HL-60 (cell line): Measurements from ENCODE around the gene HPSE.

ENCODE experiments used
- DNase-seq, 2 experiments: peaks; one replicate each; pipeline ENCODE4 v3.0.0-alpha.2; 2010 to 2020; ENCODE audit warnings: low read depth in 1 of 2, low spot score in 1 of 2
- H3K27ac ChIP-seq: fragments of 250-450 bp; sonication (Bioruptor Pico); replicated peaks from 2 replicates; pipeline ENCODE4 v1.5.1; 2020; ENCODE audit warnings: mild to moderate bottlenecking, moderate library complexity
- H3K27me3 ChIP-seq: fragments of 250-450 bp; sonication (Bioruptor Pico); 2 replicates; pipeline ENCODE4 v1.5.1; 2021; ENCODE audit warnings: mild to moderate bottlenecking, moderate library complexity; ENCODE audit not compliant: insufficient read depth, poor library complexity, severe bottlenecking
- H3K4me3 ChIP-seq: replicated peaks from 2 replicates; pipeline ENCODE4 v1.5.1; 2011; ENCODE audit warnings: mild to moderate bottlenecking, control low read depth, low read length; ENCODE audit not compliant: insufficient read depth
- GABPA ChIP-seq: IDR thresholded peaks from 2 replicates; pipeline ENCODE4 v1.6.1; 2012; ENCODE audit warnings: low read depth
- POLR2AphosphoS5 ChIP-seq: IDR thresholded peaks from 2 replicates; pipeline ENCODE4 v1.6.1; 2012; ENCODE audit warnings: low read depth
- SPI1 ChIP-seq: IDR thresholded peaks from 2 replicates; pipeline ENCODE4 v1.6.1; 2012; ENCODE audit warnings: low read depth, mild to moderate bottlenecking, borderline replicate concordance
- TF ChIP-seq, protein P1 (sequence below): IDR thresholded peaks from 2 replicates; pipeline ENCODE4 v1.6.1; 2012; ENCODE audit warnings: low read depth; ENCODE audit not compliant: insufficient replicate concordance
- TF ChIP-seq, protein P2 (sequence below): IDR thresholded peaks from one replicate; pipeline ENCODE4 v1.5.1; 2011; ENCODE audit warnings: low read length, control low read depth, inconsistent platforms; ENCODE audit not compliant: insufficient read depth

The HPSE gene

DNA sequence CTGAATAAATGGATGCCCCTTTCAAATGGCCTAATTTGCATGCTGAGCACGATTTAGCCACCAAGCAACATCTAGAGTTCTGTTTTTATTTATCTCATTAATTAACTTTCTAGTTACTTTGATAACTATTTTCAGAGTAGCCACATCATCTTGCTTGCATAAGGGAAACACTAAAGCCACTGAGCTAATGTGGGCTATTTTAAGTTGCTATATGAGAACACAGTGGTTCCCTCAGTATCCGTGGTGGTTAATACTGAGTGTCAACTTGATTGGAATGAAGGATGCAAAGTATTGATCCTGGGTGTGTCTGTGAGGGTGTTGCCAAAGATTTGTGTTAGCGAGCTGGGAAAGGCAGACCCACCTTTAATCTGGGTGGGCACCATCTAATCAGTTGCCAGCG, 25.4 kb upstream of the HPSE start:
- TF ChIP-seq GABPA, result no peak
- TF ChIP-seq, protein P1, sequence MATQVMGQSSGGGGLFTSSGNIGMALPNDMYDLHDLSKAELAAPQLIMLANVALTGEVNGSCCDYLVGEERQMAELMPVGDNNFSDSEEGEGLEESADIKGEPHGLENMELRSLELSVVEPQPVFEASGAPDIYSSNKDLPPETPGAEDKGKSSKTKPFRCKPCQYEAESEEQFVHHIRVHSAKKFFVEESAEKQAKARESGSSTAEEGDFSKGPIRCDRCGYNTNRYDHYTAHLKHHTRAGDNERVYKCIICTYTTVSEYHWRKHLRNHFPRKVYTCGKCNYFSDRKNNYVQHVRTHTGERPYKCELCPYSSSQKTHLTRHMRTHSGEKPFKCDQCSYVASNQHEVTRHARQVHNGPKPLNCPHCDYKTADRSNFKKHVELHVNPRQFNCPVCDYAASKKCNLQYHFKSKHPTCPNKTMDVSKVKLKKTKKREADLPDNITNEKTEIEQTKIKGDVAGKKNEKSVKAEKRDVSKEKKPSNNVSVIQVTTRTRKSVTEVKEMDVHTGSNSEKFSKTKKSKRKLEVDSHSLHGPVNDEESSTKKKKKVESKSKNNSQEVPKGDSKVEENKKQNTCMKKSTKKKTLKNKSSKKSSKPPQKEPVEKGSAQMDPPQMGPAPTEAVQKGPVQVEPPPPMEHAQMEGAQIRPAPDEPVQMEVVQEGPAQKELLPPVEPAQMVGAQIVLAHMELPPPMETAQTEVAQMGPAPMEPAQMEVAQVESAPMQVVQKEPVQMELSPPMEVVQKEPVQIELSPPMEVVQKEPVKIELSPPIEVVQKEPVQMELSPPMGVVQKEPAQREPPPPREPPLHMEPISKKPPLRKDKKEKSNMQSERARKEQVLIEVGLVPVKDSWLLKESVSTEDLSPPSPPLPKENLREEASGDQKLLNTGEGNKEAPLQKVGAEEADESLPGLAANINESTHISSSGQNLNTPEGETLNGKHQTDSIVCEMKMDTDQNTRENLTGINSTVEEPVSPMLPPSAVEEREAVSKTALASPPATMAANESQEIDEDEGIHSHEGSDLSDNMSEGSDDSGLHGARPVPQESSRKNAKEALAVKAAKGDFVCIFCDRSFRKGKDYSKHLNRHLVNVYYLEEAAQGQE, result no peak
- TF ChIP-seq POLR2AphosphoS5, result no peak
- TF ChIP-seq SPI1, result no peak
- TF ChIP-seq, protein P2, sequence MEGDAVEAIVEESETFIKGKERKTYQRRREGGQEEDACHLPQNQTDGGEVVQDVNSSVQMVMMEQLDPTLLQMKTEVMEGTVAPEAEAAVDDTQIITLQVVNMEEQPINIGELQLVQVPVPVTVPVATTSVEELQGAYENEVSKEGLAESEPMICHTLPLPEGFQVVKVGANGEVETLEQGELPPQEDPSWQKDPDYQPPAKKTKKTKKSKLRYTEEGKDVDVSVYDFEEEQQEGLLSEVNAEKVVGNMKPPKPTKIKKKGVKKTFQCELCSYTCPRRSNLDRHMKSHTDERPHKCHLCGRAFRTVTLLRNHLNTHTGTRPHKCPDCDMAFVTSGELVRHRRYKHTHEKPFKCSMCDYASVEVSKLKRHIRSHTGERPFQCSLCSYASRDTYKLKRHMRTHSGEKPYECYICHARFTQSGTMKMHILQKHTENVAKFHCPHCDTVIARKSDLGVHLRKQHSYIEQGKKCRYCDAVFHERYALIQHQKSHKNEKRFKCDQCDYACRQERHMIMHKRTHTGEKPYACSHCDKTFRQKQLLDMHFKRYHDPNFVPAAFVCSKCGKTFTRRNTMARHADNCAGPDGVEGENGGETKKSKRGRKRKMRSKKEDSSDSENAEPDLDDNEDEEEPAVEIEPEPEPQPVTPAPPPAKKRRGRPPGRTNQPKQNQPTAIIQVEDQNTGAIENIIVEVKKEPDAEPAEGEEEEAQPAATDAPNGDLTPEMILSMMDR, result no peak
- Histone ChIP-seq H3K4me3 (no peak overlapping the region), H3K27ac (no peak overlapping the region), H3K27me3 (no peaks in the 10 kb centered on the region)
- DNase-seq, result no peak

DNA sequence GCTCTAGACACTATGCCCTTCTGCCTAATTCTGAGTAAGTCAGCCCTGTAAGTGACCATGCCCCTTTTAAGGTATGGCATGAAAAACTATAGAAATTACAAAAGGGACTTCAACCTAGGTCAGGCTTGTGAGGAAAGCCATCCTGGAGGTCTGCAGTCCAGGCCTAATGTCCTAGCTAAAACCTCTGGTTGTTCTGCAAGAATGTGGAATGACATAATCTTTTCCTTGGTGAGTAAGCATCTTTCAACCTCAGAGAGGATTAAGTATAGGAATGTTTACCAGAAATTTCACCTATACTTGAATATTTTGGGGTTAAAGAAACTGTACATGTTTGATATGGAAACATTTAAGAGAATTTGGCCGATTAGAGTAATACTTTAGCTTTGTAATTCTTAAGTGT, 23.8 kb upstream of the HPSE start:
- H3K27ac ChIP-seq, result no peak overlapping the region
- TF ChIP-seq POLR2AphosphoS5 (no peak), SPI1 (no peak), GABPA (no peak)
- TF ChIP-seq, protein P1, result no peak
- TF ChIP-seq, protein P2, result no peak
- DNase-seq, result no peak
- H3K4me3 ChIP-seq, result no peak overlapping the region
- no peaks in the 10 kb centered on the region for H3K27me3 ChIP-seq

DNA sequence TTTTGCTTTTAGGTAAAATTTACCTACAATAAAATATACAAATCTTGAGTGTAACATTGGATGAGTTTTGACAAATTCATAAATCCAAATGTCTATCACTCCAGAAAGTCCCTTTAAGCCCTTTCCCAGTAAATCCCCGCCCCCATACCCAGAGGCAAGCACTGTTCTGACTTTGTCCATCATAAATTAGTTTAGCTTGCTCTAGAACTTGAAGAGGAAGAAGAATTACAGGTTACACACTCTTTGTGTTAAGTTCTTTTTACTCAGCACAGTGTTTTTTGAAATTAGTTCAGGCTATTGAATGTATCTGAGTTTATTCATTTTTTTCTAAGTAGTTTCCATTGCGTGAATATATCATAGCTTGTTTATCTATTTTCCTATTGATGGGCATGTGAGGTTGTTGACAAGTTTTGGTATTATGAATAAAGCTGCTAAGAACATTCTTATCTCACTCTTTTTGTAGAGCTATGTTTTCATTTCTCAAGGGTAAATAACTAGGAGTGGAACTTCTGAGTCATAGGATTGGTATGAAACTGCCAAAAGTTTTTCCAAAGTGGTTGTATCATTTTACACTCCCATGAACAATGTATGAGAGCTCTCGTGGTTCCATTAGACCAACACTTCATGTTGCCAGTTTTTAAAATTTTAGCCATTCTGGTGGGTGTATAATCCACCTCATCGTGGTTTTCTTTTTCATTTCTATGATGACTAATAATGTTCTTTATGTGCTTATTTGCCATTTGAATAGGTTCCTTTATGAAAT, 22.4 kb upstream of the HPSE start:
- TF ChIP-seq, protein P2, result no peak
- TF ChIP-seq, protein P1, result no peak
- TF ChIP-seq GABPA, result no peak
- no peak for TF ChIP-seq POLR2AphosphoS5
- no peak for TF ChIP-seq SPI1
- H3K4me3 ChIP-seq, result no peak overlapping the region
- no peaks in the 10 kb centered on the region for H3K27me3 ChIP-seq
- no peak overlapping the region for H3K27ac ChIP-seq
- DNase-seq, result no peak
